SIG-M5 treated with dmso at 0.1 percent for 504 hours (cell line): ENCODE results near the gene FAM118B.

ENCODE experiments used
- DNase-seq: peaks from one replicate; lab custom pipeline; 2025; ENCODE audit not compliant: unreplicated experiment; lab: John Stamatoyannopoulos, UW

Gene FAM118B

DNA sequence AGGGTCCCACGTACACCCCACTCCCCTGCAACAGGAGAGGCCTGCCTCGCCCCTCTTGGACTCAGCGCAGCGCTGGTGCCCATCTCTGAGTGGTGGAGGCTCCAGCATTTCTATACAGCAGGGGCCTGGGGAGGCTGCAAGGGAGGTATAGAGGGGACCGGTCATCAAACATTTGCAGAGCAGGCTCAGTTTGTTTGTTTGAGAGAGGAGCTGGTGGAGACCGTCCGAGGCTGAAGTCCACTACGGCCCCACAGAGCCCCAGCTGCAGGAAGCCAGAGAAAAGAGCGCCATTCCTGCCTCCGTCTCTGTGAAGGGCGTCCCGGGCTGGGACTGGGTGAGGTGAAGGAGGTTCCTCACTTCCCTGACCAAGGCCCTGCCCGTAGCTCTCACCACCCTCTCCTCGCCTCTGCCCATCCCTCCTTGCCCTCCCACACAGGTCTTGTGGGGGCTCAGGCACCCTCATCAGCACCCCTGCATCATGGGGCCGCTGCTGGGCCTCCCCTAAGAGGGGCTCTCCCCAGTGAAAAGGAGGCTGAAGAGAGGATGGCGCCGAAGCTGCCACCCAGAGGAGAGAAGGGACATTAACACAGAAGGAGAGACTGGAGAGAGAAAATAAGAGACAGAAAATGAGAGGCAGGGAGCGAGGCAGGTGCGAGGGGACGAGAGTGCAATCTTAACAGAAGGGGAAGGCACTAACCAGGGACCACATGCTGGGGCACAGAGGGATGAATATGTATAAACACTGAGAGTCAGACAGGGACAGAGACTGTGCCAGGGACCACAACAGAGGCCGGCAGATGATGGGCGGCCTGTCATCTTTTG is 24.7 kb upstream of the FAM118B start:
- DNase-seq, result no peak

DNA sequence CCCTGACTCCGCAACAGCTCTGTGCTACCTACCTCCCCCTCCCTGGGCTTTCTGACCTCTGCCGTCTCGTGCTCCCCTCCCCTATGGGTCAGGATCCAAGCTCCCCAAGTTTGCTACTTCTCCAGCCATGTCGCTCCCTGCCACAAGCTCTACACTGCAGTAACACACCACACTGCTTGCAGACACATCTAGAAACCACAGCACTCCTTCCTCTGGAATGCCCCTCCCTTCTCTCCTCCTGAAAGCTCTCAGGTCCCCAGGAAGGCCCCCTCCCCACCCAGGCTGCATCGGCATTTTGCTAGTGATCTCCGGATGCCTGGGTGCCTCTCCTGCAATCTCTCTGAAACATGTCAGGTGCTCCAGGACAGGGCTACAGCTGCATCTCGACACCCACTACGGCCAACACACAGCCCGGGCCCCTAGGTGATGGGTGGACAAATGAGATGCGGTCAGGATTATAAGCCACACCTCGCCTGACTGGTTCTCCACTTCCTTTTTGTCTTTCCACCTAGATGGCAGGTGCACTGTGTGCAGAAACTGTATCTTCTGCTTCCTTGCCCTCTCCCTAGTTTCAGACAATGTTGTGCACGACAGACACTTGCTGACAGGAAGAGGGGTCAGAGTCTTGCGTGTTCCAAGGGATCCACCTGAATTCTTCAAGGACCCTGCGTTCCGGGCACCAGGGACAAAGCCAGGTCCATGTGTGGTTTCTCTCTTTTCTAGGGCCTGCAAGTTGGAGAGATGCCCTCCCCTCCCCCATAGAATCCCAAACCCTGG is 23.1 kb upstream of the FAM118B start:
- DNase-seq, result no peak

DNA sequence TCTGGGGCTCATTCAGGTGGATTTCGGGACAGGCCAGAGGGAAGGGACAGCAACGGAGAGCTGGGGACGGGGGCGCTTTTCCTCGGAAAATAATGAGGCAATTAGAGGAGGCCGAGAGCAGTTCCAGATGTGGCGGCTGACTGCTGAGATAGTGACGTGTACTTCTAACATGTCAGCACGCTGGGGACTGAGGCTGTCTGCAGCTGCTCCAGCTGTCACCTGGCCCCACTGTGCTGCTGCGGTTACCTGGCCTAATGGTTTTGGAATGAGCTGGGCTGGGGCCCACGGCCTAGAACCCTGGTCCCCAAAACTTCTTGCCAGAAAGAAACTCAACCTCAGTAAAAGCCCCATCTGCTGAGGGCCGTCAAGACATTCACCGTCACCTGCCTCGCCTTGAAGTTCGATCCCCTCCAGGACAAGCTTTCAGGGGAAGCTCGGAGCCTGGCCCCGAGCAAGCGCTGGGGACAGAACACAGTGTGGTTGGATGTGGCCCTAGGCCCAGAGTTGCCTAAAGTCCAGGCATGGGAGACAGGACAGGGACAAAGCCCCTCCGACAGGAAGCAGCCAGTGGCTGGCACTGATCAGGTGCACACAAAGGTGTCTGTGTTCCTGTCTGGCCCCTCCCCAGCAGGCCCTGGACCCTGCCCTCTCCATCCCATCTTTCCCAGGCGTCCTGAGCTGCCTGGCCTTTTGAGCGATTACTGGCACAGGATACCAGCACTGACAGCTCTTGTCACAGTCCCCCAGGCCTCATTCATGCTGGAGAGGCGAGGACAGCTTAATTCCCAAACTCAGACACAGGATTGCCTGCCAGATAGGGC is 22.3 kb upstream of the FAM118B start:
- DNase-seq, result no peak

- no peak for DNase-seq
Measured at GRCh38 chr11:126190792-126191191, 20.8 kb upstream of the FAM118B start.

GRCh38 chr11:126191379-126192073 is 20.1 kb upstream of the FAM118B start:
- no peak for DNase-seq

DNA sequence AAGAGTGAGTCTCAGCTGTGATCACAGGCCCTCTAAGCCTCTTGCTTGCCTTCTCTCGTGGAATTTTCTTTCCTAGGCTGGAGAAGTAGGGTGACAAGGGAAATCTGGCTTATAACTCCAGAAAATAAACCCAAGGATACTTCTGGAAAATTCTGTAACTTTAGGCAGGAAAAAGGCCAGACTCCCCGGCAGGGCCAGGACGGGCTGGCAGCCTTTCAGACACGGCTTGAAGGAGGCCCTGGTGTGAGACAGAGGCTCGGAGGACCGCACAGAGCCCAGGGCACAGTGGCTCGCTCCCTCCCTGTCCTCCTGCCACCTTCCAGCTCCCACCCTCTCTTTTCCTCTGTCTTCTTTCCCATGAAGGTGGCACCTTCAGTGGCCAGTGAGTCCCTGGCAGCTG is 19.2 kb upstream of the FAM118B start:
- DNase-seq, result no peak

- no peak for DNase-seq
Measured at GRCh38 chr11:126193038-126193478, 18.5 kb upstream of the FAM118B start.

DNA sequence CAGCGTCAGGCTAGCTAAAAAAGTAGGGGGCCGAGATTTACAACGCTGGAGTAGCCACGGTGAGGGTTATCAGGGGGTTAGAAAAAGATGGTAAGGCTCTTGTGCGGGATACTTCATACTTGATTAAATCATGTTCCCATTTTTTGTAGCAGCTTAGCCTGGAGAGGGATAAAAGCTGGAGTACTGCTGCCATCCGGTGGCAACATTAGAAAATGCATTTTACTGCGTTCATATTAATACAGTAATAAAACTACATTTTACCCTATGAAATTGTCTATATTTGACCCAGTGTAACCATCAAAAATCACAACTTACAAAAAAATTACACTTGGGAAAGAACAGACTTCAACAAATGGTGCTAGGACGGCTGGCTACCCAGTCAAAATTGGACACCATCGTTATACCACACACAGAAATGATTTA is 17.4 kb upstream of the FAM118B start:
- DNase-seq, result peak; percentile 6

- no peak for DNase-seq
Measured at GRCh38 chr11:126195119-126195518, 16.5 kb upstream of the FAM118B start.

- no peak for DNase-seq
Measured at GRCh38 chr11:126197277-126197939, 14.2 kb upstream of the FAM118B start.

DNA sequence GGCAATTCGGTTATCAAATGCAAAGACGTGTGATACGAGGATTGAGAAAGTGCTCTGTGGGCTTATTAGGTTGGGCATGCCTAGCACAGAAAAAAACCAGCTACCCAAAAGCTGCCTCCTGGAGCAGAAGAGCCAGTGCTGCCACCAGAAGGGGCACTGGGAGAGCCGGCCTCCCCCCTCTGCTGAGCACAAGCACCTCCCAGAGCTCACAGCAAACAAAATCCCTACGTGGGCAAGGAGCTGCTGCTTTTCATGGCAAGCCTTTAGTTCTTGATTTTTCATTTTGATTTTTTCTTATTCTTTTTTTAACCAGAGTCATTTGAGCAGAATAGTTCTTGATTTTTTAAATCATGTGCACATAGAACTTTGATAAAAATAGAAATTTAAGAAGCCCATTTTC is 12.9 kb upstream of the FAM118B start:
- no peak for DNase-seq

DNA sequence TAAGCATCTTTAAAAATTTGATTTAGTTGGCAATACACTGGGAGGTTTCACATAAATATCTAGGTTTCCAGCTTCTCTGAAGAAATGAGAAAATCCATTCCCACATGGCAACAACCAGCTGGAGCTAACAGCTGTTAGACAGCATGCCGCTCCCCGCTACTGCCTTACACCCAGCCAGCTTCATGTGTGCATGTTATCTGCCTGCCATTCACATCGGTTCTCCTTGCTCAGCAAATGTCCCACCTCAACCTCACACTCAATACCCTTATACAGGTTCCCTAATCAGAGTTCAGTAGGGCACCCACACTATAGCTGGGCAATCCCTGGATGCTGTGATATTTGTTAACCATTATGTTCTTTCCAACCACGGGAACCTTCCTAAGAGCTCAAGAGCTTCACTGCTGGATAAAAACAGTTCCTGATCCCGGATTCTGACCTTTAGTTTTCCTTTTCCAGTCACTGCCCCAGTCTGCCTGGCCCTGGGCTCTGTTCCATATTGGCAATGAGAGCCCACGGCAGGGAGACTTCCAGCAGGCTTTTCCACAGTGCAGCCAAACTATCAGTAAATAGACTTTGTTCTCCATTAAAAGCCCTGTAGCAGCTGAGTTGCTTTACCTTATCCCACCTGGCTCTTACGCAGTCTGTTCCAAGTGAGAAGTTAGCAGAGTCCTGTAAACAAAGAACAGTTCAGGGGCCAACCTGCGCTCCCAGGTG is 8.8 kb upstream of the FAM118B start:
- no peak for DNase-seq

DNA sequence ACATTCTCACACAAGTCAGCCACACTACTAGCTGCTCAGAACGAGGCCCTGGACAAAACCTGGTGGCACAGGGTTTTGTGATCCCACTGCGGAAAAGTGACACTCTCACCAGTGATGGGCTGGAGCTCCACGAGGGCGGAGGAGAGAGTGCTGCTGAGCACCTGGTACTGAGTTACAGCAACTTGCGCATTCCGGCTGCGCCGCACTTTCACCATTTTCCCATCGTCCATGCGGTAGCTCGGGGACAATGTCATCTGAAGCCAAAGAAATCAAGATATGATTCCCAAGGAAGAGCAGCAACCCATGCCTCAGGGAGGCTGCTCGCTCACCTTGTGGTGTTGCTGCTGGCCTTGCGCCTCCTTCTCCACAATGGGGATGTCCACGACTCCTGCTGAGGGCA is 6.2 kb upstream of the FAM118B start:
- DNase-seq, result no peak

GRCh38 chr11:126207896-126208295 is 3.7 kb upstream of the FAM118B start:
- no peak for DNase-seq

- no peak for DNase-seq
Measured at GRCh38 chr11:126210871-126211235, 729 bp upstream of the FAM118B start.

DNA sequence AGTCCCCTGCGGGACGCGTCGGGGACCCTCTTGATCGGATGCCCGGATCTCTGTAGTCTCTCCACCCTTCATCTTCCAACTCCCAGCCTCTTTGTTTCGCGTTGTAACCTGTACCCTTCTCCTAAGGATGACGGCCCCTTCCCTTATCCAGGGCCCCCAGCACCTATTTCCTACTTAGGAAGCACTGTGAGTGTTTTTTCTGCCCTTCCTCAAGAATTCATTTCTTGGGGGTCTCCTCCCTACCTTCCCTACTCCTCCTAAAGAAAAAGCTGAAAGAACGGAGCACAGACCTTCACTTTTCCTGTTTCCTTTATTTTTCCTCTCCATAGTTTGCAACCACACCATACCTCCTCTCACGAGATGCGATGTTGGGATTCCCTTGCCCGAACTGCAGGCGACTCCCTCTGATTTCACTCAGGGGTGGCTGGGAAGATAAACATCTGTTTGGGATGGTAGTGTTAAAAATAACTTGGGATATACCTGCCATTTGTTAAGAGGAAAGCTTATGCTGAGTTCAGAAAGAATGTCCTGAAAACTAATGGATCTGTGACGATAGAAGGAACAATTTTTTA is 593 bp downstream of the FAM118B start:
- no peak for DNase-seq

- no peak for DNase-seq
Measured at GRCh38 chr11:126214441-126214840, 2.9 kb downstream of the FAM118B start.

GRCh38 chr11:126214841-126215240 is 3.3 kb downstream of the FAM118B start:
- DNase-seq, result no peak

DNA sequence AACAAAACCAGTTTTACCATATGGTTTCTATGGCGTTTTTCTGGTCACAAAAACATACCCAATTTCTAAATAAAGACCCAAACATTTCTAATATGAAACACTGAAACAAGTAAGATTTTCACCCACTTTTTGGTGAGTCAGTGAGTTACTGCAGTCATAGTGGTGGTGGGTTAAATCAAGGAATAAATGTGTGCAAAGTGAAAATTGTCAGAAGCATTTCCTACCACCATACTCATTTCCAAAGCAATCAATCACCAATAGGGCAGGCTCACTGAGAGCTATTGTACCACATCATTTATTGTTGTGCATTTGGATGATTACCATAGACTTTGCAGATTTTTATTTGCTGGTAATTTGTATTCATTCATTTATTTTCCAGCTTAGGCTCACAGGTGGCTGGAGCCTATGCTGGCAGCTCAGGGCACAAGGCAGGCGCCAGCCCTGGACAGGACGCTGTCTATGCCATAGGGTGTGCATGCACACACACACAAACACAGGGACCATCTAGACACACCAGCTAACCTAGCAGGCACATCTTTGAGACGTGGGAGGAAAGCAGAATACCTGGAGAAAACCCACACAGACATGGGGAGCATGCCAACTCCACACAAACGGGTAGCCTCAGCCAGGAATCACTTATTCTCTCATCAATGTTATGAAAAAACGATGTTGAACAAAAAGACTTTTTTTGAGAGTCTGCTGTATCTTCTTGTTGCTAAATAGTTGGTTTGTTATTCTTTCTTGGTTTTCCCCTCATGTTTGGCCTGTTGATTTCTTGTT is 5.1 kb downstream of the FAM118B start:
- DNase-seq, result no peak
